ENCODE results near the gene KIF13A.
"Not testable (repeated sequence)": the region's sequence is repeated elsewhere in the genome, so short reads cannot be mapped to it uniquely, and the experiment has no call there.

KIF13A gene

DNA sequence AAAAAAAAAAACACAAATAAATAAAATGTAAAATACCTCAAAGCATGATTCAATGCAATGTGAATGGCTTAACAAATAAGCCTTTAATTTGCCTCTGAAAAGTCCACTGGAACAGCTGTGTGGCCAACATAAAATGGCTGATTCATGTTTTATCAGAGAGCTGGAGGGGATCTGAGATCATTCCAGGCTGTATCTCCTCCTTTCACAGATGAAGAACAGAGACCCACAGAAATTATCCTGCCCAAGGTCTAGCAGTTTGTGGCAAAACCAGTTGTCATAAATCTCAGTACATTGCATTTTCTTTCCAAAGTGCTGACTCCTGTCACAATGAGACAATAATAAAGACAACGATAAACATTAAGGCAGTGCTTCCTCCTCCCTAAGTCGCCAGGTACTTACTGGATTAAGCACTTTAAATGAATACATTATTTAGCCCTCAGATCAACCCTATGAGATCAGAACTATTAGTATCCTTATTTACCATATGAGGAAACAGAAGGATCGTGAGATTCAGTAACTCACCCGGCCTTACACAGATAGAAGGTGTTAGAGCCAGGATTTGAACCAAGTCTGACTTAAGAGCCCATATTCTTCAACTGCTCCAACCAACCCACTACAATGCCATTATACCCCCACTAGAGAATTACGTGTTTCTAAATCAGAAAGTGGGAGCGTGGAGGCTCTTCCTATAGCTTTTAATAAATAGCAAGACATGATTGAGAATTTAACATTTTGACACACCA is 118.3 kb downstream of the KIF13A start:
- no peak for DNase-seq

DNA sequence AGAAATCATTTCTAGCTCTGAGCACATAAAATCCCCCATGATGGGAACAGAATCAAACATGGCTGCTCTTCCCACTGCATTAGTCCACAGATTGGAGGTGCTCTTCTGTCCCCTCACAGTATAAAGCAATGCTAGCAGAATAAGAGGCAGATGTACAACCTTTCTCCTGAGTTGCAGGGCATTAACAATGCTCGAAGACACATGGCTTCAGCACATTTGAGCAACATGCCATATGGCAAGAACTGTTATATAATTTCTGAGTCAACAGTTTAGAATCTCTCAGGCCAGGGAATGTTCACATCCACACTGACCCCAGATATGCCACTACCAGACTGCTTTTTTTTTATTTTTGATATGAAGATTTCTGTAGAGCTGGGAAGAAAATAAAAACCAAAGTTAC is 119.6 kb downstream of the KIF13A start:
- no peak for DNase-seq

DNA sequence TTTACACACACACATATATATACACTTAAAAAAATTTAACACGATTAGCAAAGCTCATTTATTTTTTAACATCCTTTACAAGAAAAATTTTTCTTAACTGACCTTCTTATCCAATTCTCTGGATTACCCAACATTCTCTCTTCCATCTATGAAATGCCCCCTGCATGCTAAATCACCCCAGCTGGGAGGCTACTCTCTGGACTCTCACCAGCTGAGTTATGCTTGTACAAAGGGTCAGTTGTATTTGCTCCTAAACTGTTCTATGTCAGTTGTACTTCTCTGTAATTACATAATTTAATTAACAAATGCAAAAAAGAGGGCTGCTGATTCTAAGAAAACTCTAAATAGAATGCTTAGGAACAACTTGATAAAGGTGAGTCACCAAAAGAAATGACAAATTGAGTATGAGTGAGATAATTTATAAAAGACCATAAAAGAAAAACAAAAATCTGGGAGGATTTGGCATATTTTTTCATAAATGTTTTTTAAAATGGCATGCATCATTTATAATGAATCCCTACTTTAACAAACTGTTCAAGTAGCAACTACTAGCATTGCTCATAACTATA is 120.5 kb downstream of the KIF13A start:
- DNase-seq: no peak

DNA sequence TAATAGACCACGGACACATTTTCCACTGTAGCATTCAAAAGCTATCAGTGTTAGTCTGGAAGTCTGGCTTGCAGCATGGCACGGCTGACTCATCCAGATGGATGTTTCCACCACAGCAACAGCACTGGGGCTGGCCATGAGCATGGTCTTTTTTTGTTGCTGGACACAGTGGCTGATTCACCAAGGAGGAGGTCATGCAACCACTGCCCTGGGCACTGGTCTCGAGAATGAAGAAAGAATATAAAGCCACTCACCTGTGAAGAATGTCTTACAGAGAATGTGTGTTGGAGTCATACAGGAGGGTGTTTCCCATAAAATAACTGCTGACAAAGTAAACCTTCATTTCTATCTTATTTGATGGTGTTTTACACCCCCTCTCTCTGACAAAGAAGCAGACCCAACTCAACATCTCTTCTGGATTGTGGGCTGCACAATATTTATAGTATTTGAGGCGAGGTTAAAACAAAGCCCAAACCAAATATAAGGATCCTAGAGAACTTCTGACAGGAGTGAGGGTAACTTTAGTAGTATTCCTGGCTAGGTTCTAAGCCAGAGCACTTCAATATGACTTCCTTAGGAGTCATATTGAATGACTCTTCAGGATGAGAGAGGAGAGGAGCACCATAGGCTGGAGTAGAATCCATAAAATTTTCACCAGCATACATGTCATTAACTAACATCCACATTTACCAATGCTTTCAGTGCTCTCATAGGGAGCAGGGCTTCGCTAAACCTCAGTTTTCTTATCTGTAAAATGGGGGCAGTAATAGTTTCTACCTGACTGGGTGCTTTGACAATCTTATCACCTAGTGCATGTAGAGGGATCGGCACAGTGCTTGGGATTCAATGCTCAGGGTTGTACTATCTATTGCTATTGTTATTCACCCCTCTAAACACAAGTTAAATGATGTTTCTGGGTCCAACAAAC is 121.4 kb downstream of the KIF13A start:
- DNase-seq: no peak

DNA sequence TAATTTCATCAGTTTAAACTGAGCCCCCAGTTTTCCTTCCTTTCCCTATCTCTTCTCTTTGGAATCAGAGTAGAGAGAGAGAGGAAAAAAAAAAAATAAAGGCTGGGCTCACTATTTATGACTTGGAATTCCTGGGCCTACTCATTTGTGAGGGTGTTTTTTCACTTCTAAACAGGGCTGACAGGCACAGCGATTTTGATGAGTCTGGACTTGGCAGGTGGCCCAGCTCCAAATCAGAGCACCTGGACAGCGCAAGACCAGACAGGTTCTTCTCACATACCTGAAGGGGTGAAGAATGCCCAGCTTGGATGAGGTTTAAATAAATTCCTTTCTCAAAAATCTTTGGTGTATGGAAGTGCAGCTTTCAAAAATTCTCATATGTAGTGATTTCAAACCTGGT is 122.2 kb downstream of the KIF13A start:
- DNase-seq: no peak

DNA sequence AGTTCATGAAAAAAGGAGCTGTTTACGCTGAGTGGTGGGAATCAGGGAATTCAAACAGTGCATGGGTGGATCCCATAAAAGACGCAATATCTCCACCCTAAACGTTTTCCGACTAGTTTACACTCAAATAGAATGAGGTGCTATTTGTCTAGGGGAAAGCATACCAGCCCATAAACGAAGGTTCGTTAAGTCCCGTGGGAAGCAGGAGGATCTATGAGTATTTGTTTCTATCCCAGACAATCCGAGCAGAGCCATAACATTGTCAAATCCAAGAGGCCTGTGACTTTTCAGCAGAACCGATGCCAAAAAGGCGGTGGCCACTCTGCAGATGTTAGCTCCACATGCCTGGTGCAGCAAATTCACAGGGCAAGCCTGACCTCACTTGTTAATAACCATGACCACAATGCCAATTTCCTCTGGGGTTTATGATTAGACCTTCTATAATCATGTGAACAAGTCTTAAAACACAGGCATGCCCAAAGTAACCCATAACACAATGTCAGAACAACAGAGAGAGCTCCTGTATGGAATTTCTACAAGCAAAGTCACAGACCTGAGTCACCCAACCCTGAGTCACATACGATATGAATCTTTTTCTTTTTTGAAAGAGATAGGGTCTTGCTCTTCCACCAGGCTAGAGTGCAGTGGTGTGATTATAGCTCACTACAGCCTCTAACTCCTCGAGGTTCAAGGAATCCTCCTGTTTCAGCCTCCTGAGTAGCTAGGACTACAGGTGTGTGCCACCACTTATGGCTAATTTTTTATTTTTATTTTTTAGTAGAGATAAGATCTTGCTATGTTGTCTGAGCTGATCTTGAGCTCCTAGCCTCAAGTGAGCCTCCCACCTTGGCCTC is 123.3 kb downstream of the KIF13A start:
- no peak for DNase-seq

DNA sequence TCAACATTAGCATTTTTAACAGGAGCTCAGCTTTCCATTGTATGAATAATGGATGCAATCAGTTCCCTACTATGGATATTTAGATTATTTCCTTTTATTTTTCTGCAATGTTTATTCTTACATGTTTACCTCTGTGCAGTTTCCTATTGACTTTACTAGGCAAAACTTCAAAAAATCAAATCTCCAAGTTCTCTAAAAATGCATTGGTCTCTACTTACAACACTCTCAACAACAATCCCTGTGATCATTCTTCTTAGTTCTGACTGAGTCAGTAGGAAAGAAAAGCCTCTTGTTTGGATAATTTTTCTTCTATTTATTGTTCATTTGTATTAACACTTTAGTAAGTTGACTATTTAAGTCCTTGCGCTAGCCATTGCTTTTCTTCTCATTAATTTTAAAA is 126.1 kb downstream of the KIF13A start:
- no peak for DNase-seq

DNA sequence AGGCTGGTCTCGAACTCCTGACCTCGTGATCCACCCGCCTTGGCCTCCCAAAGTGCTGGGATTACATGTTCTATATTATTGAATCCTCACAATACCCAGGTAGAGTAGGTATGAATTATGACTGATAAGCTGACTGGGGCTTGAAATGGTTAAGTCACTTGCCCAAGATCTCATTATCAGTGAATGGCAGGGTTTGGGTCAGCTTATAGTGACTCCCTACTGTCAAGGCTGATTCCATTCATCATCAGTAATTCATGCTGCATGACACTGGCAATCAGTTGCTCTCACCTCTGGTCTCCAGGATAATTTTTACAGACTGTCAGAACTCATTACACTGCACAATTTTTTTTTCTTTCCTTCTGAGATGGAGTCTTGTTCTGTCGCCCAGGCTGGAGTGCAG is 127.6 kb downstream of the KIF13A start:
- no peak for DNase-seq

DNA sequence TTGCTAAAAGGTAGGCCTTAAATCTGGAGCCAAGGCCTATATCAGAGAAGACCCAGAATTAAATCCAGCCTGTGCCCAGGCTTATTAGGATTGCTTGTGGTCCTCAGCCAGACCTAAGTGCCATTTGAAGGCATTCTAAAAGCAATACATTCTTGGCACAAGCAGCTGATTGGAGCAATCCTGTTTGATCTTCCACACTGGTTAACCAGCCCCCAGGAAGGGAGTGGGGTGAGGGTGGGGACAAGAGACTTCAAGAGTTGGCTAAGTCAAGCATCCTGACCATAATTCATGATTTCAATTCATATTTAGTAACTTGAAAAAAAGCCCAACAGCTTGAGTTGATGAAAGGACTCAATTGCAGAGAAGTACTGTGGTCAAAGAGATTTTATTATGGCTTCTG is 128.9 kb downstream of the KIF13A start:
- DNase-seq: no peak

DNA sequence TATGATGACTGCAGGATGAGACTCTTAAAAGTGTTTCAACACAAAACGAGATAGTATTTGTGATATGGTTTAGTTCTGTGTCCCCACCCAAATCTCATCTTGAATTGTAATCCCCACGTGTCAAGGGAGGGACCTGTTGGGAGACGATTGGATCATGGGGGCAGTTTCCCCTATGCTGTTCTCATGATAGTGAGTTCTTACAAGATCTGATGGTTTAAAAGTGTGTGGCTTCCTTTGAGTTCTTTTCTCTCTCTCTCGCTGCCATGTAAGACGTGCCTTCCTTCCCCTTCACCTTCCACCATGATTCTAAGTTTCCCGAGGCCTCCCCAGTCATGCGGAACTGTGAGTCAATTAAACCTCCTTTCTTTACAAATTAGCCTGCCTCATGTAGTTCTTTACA is 130.2 kb downstream of the KIF13A start:
- not testable (repeated sequence) for DNase-seq

DNA sequence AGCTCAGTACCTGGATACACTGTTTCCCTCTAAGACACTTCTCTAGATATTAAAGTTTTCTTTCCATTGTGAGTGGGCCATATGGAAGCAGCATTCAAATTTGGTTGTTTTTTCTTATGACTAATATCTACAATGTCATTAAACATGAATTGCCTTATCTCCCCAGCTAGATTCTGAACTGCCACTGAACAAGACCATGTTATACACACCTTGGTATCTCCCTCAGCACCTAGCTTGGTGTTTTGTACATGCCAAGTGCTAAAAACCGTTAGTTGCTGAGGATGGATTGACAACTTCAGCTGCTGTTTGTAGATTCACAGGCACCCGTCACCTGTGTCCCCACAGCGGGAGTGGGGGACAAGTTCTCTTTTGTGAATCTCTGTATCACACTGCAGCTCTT is 131.1 kb downstream of the KIF13A start:
- no peak for DNase-seq

DNA sequence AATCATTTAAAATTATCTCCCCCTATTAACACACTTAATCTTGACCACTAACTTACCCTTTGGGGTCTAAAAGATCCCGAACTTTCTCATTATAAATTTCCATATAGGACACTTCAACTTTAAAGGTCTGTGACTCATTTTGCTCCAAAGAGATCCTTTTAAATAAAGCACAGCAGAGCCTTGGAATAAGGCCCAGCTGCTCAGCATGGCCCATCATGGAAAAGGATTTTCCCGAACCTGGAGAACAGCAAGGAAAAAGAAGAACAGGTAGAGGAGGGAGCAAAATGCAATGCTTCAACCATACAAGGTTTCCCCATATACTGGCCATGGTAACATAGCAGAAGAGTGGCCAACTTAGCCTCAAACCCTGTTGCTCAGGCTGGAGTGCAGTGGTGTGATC is 132.1 kb downstream of the KIF13A start:
- no peak for DNase-seq

DNA sequence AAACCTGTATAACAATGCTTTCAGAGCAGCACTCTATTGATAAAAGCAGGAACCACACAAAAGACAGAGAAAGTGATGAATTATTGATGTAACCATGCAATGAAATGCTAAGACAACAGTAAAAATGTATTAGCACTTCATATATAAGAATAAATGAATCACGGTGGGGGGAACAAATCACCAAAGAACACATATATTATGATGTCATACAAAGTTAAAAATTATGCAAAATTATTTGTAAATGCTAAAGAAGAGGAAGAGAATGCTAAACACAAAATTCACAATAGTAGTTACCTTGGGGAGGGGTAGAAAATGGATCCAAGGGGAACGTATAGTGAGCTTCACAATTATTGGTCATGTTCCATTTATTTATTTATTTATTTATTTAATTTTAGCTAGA is 133.9 kb downstream of the KIF13A start:
- no peak for DNase-seq

DNA sequence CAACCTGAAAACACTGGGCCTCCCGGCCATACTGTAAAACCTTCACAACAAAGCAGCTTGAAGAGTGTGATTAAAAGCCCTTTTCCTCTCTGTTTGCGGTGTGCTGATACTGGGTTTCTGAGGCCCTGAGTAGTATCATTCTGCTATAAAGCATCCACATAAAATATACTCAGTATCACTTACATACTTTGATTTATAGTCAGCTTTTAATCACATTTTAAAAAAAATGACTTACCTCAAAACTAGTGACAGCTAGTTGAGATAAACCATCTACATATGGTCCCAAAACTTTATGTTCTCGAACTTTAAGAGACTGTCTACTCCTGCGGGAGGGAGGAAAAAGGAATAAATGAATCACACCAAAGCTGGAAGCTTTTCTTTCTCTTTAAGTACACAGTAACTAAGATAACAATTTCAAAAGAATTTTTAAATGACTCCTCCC is 135.7 kb downstream of the KIF13A start:
- no peak for DNase-seq

DNA sequence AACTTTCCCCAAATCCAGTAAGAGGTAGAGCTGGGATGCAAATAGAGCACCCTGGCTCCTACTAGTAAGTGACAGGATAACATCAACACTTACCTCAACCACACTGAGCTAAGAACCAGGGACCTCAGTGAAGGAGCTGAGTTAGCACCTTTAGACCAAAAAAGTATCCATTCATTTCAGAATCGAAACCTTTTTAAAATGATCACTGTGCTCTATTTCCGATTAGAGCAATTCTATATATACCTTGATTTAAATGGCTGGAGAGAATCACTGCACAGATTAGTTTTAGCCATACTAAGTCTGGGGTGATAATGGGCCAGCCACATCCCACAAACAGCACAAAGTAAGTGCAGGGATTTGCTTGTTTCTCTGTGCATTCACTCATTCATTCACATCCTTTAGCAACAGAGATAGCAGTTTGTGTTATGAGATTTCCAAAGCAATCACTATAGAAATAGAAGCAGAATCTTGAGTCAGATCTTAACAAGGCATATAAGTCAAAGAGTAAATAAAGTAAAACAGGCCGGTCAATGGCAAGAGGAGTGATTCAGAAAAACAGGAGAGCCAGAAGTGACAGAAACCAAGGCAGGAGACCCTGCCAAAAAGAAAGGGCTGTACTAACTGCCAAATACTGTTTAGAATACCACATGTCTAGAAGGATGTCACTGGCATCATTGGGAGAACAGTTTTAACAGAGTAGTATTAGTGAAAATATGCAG is 136.3 kb downstream of the KIF13A start:
- DNase-seq: no peak

DNA sequence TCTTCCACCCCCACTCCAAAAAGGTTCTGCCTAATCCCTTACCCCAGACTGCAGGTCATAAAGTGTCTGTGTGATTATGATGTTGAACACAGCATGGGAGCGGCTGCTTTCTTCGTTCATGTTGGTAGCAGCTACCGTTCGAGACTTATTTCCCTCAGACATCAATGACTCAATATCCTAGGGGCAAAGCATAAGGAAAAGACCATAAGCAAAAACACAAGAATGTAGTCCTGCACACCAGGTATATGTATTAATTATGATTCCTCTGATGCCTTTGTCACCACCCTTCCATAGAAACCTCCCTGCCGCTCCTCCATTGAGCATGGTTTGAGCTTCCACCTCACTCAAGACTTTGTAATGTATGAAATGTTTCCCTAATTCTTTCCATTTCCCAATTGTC is 137.2 kb downstream of the KIF13A start:
- DNase-seq: no peak

DNA sequence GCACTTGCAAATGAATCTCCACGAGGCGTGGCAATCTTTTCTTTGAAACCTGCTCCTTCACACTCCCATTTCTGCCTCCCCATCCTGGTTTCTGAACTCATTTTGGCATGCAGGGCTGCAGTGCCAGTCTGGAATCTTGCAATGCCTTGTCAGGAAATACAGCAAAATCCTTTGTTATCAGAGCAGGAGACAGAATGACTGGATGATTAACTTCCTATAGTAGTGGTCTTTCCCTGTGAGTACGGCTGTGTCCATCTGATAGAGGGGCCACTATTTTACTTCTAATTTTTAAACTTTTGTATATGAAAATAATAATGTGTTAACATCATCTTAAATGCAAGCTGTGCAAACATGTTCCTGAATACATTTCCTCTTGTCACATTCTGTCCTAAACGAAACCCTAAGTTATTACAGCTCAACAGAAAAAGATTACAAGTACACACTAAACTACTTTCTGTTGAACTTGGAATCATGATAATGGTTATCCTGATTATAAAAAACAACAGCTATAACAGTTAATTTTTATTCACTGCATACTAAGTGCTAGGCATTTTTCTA is 140.2 kb downstream of the KIF13A start:
- no peak for DNase-seq

DNA sequence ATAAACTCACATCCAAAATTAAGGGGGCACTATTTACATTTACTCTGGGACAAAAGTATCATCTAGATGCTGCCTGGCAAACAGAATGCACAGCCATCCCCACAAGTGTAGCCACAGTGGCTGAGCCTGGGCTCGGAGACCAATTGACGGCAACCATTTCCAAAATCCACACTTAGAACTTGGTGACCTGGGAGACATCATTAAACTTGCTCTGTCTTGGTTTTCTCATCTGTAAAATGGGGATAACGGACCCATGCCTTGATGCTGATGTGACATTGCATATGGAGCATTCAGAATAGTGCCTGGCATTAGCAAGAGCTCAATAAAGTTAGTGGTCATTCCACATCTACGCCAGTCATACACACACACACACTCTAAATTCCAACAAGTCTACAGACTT is 140.7 kb downstream of the KIF13A start:
- DNase-seq: no peak

DNA sequence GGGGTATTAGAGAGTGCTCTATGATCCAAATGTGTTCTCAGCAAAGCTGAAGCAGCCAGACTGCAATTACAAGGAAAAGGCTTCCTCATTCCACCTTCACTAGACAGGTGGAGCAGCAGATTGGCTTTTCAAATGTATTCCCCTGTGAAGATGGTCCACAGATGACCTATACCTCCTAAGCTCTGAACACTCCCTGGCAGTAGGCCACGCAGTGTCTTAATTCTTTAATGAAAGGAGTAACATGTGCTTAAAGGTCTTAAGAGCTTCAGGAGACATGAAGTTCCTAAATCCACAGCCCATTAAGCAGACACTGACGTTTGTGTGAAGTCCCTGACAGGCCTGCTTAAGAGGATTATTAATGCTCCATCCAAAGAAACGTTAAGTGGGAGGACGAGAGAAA is 141.8 kb downstream of the KIF13A start:
- no peak for DNase-seq

DNA sequence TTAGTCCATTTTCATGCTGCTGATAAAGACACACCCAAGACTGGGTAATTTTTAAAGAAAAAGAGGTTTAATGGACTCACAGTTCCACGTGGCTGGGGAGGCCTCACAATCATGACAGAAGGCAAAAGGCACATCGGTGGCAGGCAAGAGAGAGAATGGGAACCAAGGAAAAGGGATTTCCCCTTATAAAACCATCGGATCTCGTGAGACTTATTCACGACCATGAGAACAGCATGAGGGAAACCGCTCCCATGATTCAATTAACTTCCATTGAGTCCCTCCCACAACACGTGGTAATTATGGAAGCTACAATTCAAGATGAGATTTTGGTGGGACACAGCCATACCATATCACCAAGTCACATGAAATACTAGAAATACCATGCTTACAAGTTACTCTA is 142.5 kb downstream of the KIF13A start:
- not testable (repeated sequence) for DNase-seq

DNA sequence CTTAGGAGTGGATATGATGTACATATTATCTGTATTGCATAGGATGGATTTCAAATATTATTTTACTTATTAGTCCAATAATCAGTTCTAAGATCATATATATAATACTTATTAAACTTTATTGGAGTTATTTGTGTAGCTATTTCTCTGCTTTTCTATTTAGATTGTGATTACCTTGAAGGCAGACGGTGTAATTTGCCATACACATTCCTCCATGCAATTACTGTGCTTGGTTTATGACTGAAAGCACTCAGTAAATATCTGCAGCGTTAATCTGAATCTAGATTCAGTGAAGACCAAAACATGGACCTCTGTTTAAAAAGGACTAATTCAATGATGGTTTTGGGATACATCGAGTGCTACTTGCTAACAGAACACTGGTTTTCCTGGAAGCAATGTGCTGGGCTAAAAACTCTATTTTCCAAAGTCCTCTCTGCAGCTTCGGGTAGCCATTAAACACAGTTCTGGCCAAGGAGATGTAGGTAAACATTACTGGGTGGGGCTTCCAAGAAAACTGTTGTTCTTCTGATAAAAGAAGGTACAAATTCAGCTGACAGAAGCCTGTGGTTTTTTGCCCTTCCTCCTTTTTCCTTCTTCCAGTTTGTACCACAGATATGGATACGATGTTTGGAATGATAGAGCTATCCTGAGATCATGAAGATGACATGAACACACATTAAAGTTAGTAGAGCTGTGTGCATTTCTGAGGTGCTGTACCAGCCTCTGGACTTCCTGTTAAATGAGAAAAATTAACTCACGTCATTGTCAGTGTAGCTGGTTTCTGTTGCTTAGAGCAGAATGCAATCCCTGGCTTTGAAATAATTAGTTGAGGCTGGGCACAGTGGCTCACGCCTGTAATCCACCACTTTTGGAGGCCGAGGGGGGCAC is 144.3 kb downstream of the KIF13A start:
- no peak for DNase-seq

All from T-helper 1 cell (primary cell).